Naive thymus-derived CD4-positive, alpha-beta T cell (primary cell): ENCODE measurements around the gene RAD54L. TPM values are rescaled to one million over a fixed set of nuclear protein-coding genes. Genes with fewer than 3 reads are reported as not detected.
"Not testable (repeated sequence)": the region's sequence is repeated elsewhere in the genome, so short reads cannot be mapped to it uniquely, and the experiment has no call there.

Source experiments
- ATAC-seq: fragments of 150-1000 bp; cut with Tn5 transposase; 2 replicates; pipeline ENCODE4 v1.10.0; 2021; ENCODE audit warnings: mild to moderate bottlenecking, moderate library complexity
- CTCF ChIA-PET: fragments of 350-600 bp; sonication (Branson Sonifier 250); formaldehyde crosslinking; loops from one replicate; lab custom pipeline; 2021; ENCODE audit warnings: antibody characterized with exemption; lab: Charles Lee
- POLR2A ChIA-PET: fragments of 350-600 bp; sonication (Branson Sonifier 250); formaldehyde crosslinking; loops from one replicate; lab custom pipeline; 2021; ENCODE audit warnings: antibody characterized with exemption, inconsistent platforms; lab: Charles Lee
- DNase-seq, 9 donors: peaks; one replicate each; pipeline versions ENCODE4 v3.0.0 to v3.0.0-alpha.2; 2020 to 2022; ENCODE audit warnings: mixed read lengths in 1 of 9
- H3K27ac ChIP-seq: one replicate; pipeline ENCODE4 v1.7.0; 2013; ENCODE audit warnings: mild to moderate bottlenecking, low read depth, low read length, moderate library complexity
- H3K27me3 ChIP-seq, 2 donors: one replicate each; pipeline ENCODE4 v1.7.0; 2013; ENCODE audit warnings: low read length in 2 of 2, mild to moderate bottlenecking in 2 of 2, moderate library complexity in 2 of 2; ENCODE audit not compliant: control insufficient read depth in 2 of 2, insufficient read depth in 2 of 2
- H3K36me3 ChIP-seq, 3 experiments: 1 replicate in 2 of 3; 2 replicates in 1 of 3; pipeline ENCODE4 v1.7.0; 2013; ENCODE audit warnings: low read length in 3 of 3, mild to moderate bottlenecking in 3 of 3, moderate library complexity in 1 of 3; ENCODE audit not compliant: insufficient read depth in 3 of 3, control insufficient read depth in 2 of 3
- H3K4me1 ChIP-seq, 2 donors: one replicate each; pipeline ENCODE4 v1.7.0; 2013; ENCODE audit warnings: low read length in 2 of 2, mild to moderate bottlenecking in 2 of 2, moderate library complexity in 1 of 2; ENCODE audit not compliant: control insufficient read depth in 2 of 2, insufficient read depth in 2 of 2
- H3K4me3 ChIP-seq: 2 replicates; pipeline ENCODE4 v1.7.0; 2013; ENCODE audit warnings: mild to moderate bottlenecking, low read length
- H3K9me3 ChIP-seq, 3 experiments: 1 replicate in 2 of 3; 2 replicates in 1 of 3; pipeline ENCODE4 v1.7.0; 2013; ENCODE audit warnings: low read length in 3 of 3; ENCODE audit not compliant: control insufficient read depth in 2 of 3
- H3K27ac Mint-ChIP-seq, 9 donors: one replicate each; pipeline ENCODE4 v1.8.0; 2020 to 2022; ENCODE audit warnings: mixed read lengths in 9 of 9, mild to moderate bottlenecking in 8 of 9, moderate library complexity in 5 of 9, inconsistent platforms in 2 of 9
- H3K27me3 Mint-ChIP-seq, 5 donors: one replicate each; pipeline ENCODE4 v1.8.0; 2021 to 2022; ENCODE audit warnings: mixed read lengths in 5 of 5, mild to moderate bottlenecking in 1 of 5
- H3K36me3 Mint-ChIP-seq, 5 donors: one replicate each; pipeline ENCODE4 v1.8.0; 2020 to 2022; ENCODE audit warnings: mixed read lengths in 5 of 5, mild to moderate bottlenecking in 3 of 5, inconsistent platforms in 1 of 5
- H3K4me1 Mint-ChIP-seq, 7 donors: one replicate each; pipeline ENCODE4 v1.8.0; 2020 to 2022; ENCODE audit warnings: mixed read lengths in 7 of 7, mild to moderate bottlenecking in 3 of 7, inconsistent platforms in 1 of 7
- H3K4me3 Mint-ChIP-seq, 10 donors: one replicate each; pipeline ENCODE4 v1.8.0; 2020 to 2022; ENCODE audit warnings: mild to moderate bottlenecking in 10 of 10, mixed read lengths in 10 of 10, moderate library complexity in 6 of 10, inconsistent platforms in 2 of 10
- H3K9me3 Mint-ChIP-seq, 11 donors: one replicate each; pipeline ENCODE4 v1.8.0; 2020 to 2022; ENCODE audit warnings: mixed read lengths in 11 of 11, mild to moderate bottlenecking in 4 of 11, inconsistent platforms in 1 of 11, moderate library complexity in 1 of 11
- intact Hi-C, 2 donors: fragments of 100-400 bp; cut with micrococcal nuclease; formaldehyde crosslinking; loops; one replicate each; pipeline ENCODE4 v1.15.1; 2023
- polyA plus RNA-seq, 2 donors: library from polyadenylated mRNA; unstranded; fragments of 300-500 nt; fragmentation: Illumina TruSeq; gene quantifications; one replicate each; pipeline ENCODE4 v1.2.3, GENCODE V29; 2021
- total RNA-seq, 6 experiments: library from RNA in 5 of 6; stranded (reverse) in 5 of 6; gene quantifications; 1 replicate in 5 of 6; 2 replicates in 1 of 6; pipeline ENCODE4 v1.2.3 and lab custom pipeline; 2021 to 2026

Gene RAD54L
- total and polyA plus RNA-seq, 7 experiments from 2014 or later, result 0.94 to 31.9 (median 1.7) TPM; not detected in 1

GRCh38 chr1:46219551-46220520 lies 27.7 kb upstream of the RAD54L start:
- Mint-ChIP-seq H3K36me3 (no peaks in the 10 kb centered on the region), H3K27ac (no peak overlapping the region), H3K27me3 (peaks cover 0 to 5% (median 0%) of the 10 kb centered on the region in 5 donors), H3K4me3 (no peak overlapping the region), H3K9me3 (peaks cover 0 to 2% (median 0%) of the 10 kb centered on the region in 11 donors), H3K4me1 (peaks cover 0 to 4% (median 0%) of the 10 kb centered on the region in 7 donors)
- Histone ChIP-seq H3K36me3 (no peaks in the 10 kb centered on the region), H3K4me1 (no peaks in the 10 kb centered on the region), H3K27ac (no peak overlapping the region), H3K4me3 (no peak overlapping the region), H3K27me3 (no peaks in the 10 kb centered on the region), H3K9me3 (no peaks in the 10 kb centered on the region)
- ATAC-seq (no peak), DNase-seq (no peak)
- ChIA-PET POLR2A (no interaction called here), CTCF (no interaction called here)
- intact Hi-C loops, result no loop called here

GRCh38 chr1:46220808-46221207 lies 26.8 kb upstream of the RAD54L start:
- Mint-ChIP-seq H3K4me3 (no peak overlapping the region), H3K27me3 (peaks cover 0 to 5% (median 0%) of the 10 kb centered on the region in 5 donors), H3K27ac (no peak overlapping the region), H3K4me1 (peaks cover 0 to 4% (median 0%) of the 10 kb centered on the region in 7 donors), H3K9me3 (peaks cover 0 to 2% (median 0%) of the 10 kb centered on the region in 11 donors), H3K36me3 (no peaks in the 10 kb centered on the region)
- intact Hi-C loops, result no loop called here
- ChIA-PET CTCF (no interaction called here), POLR2A (interaction anchor here (0.6 kb wide), 1 partner anchor 76 kb away, joined by 5 read pairs; no protein-coding TSS in a partner anchor)
- Histone ChIP-seq H3K4me1 (no peaks in the 10 kb centered on the region), H3K4me3 (no peak overlapping the region), H3K9me3 (no peaks in the 10 kb centered on the region), H3K27ac (no peak overlapping the region), H3K27me3 (no peaks in the 10 kb centered on the region), H3K36me3 (no peaks in the 10 kb centered on the region)
- ATAC-seq (no peak), DNase-seq (no peak)

- H3K9me3 Mint-ChIP-seq, result peaks cover 0 to 2% (median 0%) of the 10 kb centered on the region in 11 donors
- H3K27ac Mint-ChIP-seq, result no peak overlapping the region
- intact Hi-C loops, result loop anchor here in 1 of 2 donors (2.0 kb wide), 1 partner anchor 23 kb away; the partner anchor contains the start of gene POMGNT1
- peaks cover 0 to 4% (median 0%) of the 10 kb centered on the region in 7 donors for H3K4me1 Mint-ChIP-seq
- no peak overlapping the region for H3K4me3 Mint-ChIP-seq
- ATAC-seq (no peak), DNase-seq (no peak)
- H3K4me1 ChIP-seq, result no peaks in the 10 kb centered on the region
- ChIA-PET POLR2A (no interaction called here), CTCF (interaction anchor here (1.3 kb wide), 1 partner anchor 40 kb away, joined by 5 read pairs; no protein-coding TSS in a partner anchor)
- no peaks in the 10 kb centered on the region for H3K9me3 ChIP-seq
- no peak overlapping the region for H3K27ac ChIP-seq
- no peaks in the 10 kb centered on the region for H3K36me3 Mint-ChIP-seq
- no peaks in the 10 kb centered on the region for H3K36me3 ChIP-seq
- H3K27me3 ChIP-seq, result no peaks in the 10 kb centered on the region
- H3K4me3 ChIP-seq, result no peak overlapping the region
- peaks cover 0 to 4% (median 0%) of the 10 kb centered on the region in 5 donors for H3K27me3 Mint-ChIP-seq
Measured at GRCh38 chr1:46221749-46222148, 25.8 kb upstream of the RAD54L start.

GRCh38 chr1:46223055-46223454 lies 24.5 kb upstream of the RAD54L start:
- H3K9me3 Mint-ChIP-seq, H3K4me3 Mint-ChIP-seq, H3K9me3 ChIP-seq, H3K36me3 Mint-ChIP-seq, H3K27me3 ChIP-seq, H3K27ac Mint-ChIP-seq, ATAC-seq, H3K36me3 ChIP-seq, H3K4me3 ChIP-seq, H3K4me1 ChIP-seq, H3K27ac ChIP-seq, H3K4me1 Mint-ChIP-seq, POLR2A ChIA-PET, DNase-seq, H3K27me3 Mint-ChIP-seq: not testable (repeated sequence)
- CTCF ChIA-PET, result interaction anchor here (0.8 to 2.9 kb wide), 9 partner anchors 12 to 187 kb away, joined by 3 to 11 read pairs (median 5); partner anchors contain the start of gene LURAP1
- intact Hi-C loops, result loop anchor here (1.0 to 2.0 kb wide), 4 partner anchors 24 to 186 kb away; partner anchors contain the start of gene POMGNT1 (in 1 of the 2)

GRCh38 chr1:46223472-46223943 lies 24.1 kb upstream of the RAD54L start:
- no peaks in the 10 kb centered on the region for H3K27me3 ChIP-seq
- no peaks in the 10 kb centered on the region for H3K4me1 ChIP-seq
- Mint-ChIP-seq H3K4me3 (no peak overlapping the region), H3K36me3 (no peaks in the 10 kb centered on the region), H3K9me3 (peaks cover 0 to 2% (median 0%) of the 10 kb centered on the region in 11 donors), H3K27ac (no peak overlapping the region), H3K27me3 (no peaks in the 10 kb centered on the region), H3K4me1 (peaks cover 0 to 4% (median 2%) of the 10 kb centered on the region in 7 donors)
- POLR2A ChIA-PET, result no interaction called here
- ATAC-seq (peak; percentile 93), DNase-seq (peak; percentile 22 to 59 (median 46))
- H3K36me3 ChIP-seq, result no peaks in the 10 kb centered on the region
- no peak overlapping the region for H3K4me3 ChIP-seq
- intact Hi-C loops, result loop anchor here (1.0 to 2.0 kb wide), 4 partner anchors 25 to 186 kb away; partner anchors contain the start of gene POMGNT1 (in 1 of the 2)
- H3K27ac ChIP-seq, result no peak overlapping the region
- no peaks in the 10 kb centered on the region for H3K9me3 ChIP-seq
- CTCF ChIA-PET, result interaction anchor here (0.7 to 2.9 kb wide), 14 partner anchors 11 to 187 kb away, joined by 3 to 11 read pairs (median 4); partner anchors contain the start of gene LURAP1

GRCh38 chr1:46224966-46225365 lies 22.6 kb upstream of the RAD54L start:
- H3K27me3 Mint-ChIP-seq, result no peaks in the 10 kb centered on the region
- Histone ChIP-seq H3K27ac (no peak overlapping the region), H3K4me3 (no peak overlapping the region), H3K4me1 (no peaks in the 10 kb centered on the region), H3K36me3 (no peaks in the 10 kb centered on the region), H3K27me3 (no peaks in the 10 kb centered on the region), H3K9me3 (no peaks in the 10 kb centered on the region)
- ATAC-seq (no peak), DNase-seq (no peak)
- H3K4me1 Mint-ChIP-seq, result peaks cover 0 to 6% (median 4%) of the 10 kb centered on the region in 7 donors
- peaks cover 0 to 2% (median 0%) of the 10 kb centered on the region in 11 donors for H3K9me3 Mint-ChIP-seq
- H3K36me3 Mint-ChIP-seq, result no peaks in the 10 kb centered on the region
- POLR2A ChIA-PET, result no interaction called here
- H3K4me3 Mint-ChIP-seq, result no peak overlapping the region
- H3K27ac Mint-ChIP-seq, result peak overlapping the region in 1 of 9 donors; percentile 65
- intact Hi-C loops, result no loop called here
- CTCF ChIA-PET, result interaction anchor here (0.6 to 2.9 kb wide), 4 partner anchors 183 to 714 kb away, joined by 3 to 11 read pairs (median 4); no protein-coding TSS in a partner anchor
